ENCODE data around the gene DVL2. TPM values are rescaled to one million over a fixed set of nuclear protein-coding genes. Genes with fewer than 3 reads are reported as not detected.

DVL2 gene
- polyA plus RNA-seq, 1 donor from 2014 or later: 41.1 TPM

DNA sequence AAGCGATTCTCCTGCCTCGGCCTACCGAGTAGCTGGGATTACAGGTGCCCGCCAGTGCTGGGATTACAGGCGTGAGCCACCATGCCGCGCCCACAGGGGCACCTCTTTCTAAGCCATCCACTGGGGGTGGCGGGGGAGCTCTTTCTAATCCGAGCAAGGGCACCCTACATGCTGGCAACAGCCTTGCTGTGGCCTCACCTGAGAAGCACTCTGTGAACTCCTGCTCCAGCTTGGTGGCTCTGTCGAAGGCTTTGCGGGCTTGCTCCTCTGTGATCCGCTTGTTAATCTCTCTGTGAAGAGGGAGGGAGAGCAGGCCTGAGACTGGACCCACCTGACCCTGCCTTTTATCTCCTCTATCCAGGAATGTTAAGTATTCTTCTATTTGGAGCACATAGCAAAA lies 43.2 kb downstream of the DVL2 start:
- TF ChIP-seq TAF1 (IDR thresholded peaks at IDR 0.05; ENCODE audit: low read depth): no peak
- no peak for TF ChIP-seq CTCF (IDR thresholded peaks at IDR 0.05; ENCODE audit: poor library complexity, severe bottlenecking)
- no peak for TF ChIP-seq RAD21 (conservative IDR thresholded peaks at IDR 0.05)
- no peak for TF ChIP-seq EP300 (conservative IDR thresholded peaks at IDR 0.05; ENCODE audit: poor library complexity, severe bottlenecking)
- TF ChIP-seq EZH2 (IDR thresholded peaks at IDR 0.05; ENCODE audit: borderline replicate concordance, insufficient read depth, low read length, poor library complexity, severe bottlenecking): no peak
- no peak for TF ChIP-seq MXI1 (conservative IDR thresholded peaks at IDR 0.05; ENCODE audit: poor library complexity, severe bottlenecking)
- TF ChIP-seq POLR2AphosphoS5 (IDR thresholded peaks at IDR 0.05): no peak
- TF ChIP-seq, protein P1, sequence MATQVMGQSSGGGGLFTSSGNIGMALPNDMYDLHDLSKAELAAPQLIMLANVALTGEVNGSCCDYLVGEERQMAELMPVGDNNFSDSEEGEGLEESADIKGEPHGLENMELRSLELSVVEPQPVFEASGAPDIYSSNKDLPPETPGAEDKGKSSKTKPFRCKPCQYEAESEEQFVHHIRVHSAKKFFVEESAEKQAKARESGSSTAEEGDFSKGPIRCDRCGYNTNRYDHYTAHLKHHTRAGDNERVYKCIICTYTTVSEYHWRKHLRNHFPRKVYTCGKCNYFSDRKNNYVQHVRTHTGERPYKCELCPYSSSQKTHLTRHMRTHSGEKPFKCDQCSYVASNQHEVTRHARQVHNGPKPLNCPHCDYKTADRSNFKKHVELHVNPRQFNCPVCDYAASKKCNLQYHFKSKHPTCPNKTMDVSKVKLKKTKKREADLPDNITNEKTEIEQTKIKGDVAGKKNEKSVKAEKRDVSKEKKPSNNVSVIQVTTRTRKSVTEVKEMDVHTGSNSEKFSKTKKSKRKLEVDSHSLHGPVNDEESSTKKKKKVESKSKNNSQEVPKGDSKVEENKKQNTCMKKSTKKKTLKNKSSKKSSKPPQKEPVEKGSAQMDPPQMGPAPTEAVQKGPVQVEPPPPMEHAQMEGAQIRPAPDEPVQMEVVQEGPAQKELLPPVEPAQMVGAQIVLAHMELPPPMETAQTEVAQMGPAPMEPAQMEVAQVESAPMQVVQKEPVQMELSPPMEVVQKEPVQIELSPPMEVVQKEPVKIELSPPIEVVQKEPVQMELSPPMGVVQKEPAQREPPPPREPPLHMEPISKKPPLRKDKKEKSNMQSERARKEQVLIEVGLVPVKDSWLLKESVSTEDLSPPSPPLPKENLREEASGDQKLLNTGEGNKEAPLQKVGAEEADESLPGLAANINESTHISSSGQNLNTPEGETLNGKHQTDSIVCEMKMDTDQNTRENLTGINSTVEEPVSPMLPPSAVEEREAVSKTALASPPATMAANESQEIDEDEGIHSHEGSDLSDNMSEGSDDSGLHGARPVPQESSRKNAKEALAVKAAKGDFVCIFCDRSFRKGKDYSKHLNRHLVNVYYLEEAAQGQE (IDR thresholded peaks at IDR 0.05; ENCODE audit: borderline replicate concordance): no peak
- no peak for TF ChIP-seq SMC3 (conservative IDR thresholded peaks at IDR 0.05; ENCODE audit: poor library complexity)
- no peak overlapping the region for H3K9ac ChIP-seq (ENCODE audit: low read length)
- H3K9me2 ChIP-seq (ENCODE audit: insufficient read depth, low read length): no peaks in the 10 kb centered on the region
- no peak overlapping the region for H3K4me3 ChIP-seq (ENCODE audit: low read length)
- no peaks in the 10 kb centered on the region for H4K20me1 ChIP-seq (ENCODE audit: insufficient read depth)
- no peaks in the 10 kb centered on the region for H3K27me3 ChIP-seq (ENCODE audit: insufficient read depth, low read depth, low read length)
- no peaks in the 10 kb centered on the region for H3K9me3 ChIP-seq (ENCODE audit: low read length)
- no peak overlapping the region for H3K4me2 ChIP-seq (ENCODE audit: low read length)
- no peaks in the 10 kb centered on the region for H3K79me2 ChIP-seq (replicated peaks; ENCODE audit: insufficient read depth, low read length)
- peaks cover 11% of the 10 kb centered on the region for H3K36me3 ChIP-seq (ENCODE audit: insufficient read depth, low read length)
- H3F3A ChIP-seq (ENCODE audit: insufficient read depth, low read length, poor library complexity, severe bottlenecking): no peaks in the 10 kb centered on the region
- no peak overlapping the region for H3K27ac ChIP-seq (ENCODE audit: low read length)
- no peak overlapping the region for H2AFZ ChIP-seq (ENCODE audit: low read depth, low read length)

DNA sequence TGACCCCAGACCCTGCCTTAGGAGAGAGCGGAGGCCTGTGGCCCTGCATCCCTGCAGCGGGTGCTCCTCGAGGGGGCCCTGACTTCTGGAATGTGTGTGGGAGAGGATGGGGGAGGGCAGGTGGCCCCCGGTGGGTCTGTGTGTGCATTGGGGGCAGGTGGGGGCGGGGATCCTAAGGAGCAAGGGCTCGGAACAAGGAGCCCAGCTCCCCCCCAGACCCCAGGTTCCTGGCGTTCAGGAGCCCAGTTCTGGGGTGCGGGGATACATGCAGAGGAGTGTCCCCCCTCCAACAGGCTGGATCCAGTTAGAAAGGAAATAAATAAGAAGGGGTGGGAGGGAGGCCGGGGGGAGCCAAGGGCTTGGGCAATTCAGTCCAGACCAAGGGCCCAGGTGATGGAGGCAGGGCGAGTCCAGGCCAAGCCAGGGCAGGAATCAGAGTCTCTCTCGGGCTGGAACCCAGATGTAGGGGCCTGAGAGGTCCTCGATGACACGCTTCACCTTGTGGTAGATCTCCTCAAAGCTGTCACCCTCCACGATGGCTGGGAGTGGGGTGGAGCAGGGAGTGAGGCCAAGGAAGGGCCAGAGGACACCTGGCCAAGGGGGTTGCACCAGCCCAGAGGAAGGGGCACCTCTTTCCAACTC lies 43.9 kb downstream of the DVL2 start:
- peaks cover 11% of the 10 kb centered on the region for H3K36me3 ChIP-seq (ENCODE audit: insufficient read depth, low read length)
- H3K27me3 ChIP-seq (ENCODE audit: insufficient read depth, low read depth, low read length): no peaks in the 10 kb centered on the region
- H3F3A ChIP-seq (ENCODE audit: insufficient read depth, low read length, poor library complexity, severe bottlenecking): no peaks in the 10 kb centered on the region
- no peak overlapping the region for H3K27ac ChIP-seq (ENCODE audit: low read length)
- H3K9me2 ChIP-seq (ENCODE audit: insufficient read depth, low read length): no peaks in the 10 kb centered on the region
- H3K4me3 ChIP-seq (ENCODE audit: low read length): no peak overlapping the region
- no peaks in the 10 kb centered on the region for H3K79me2 ChIP-seq (replicated peaks; ENCODE audit: insufficient read depth, low read length)
- no peak for TF ChIP-seq MXI1 (conservative IDR thresholded peaks at IDR 0.05; ENCODE audit: poor library complexity, severe bottlenecking)
- no peak for TF ChIP-seq EP300 (conservative IDR thresholded peaks at IDR 0.05; ENCODE audit: poor library complexity, severe bottlenecking)
- no peak for TF ChIP-seq CTCF (IDR thresholded peaks at IDR 0.05; ENCODE audit: poor library complexity, severe bottlenecking)
- TF ChIP-seq POLR2AphosphoS5 (IDR thresholded peaks at IDR 0.05): no peak
- no peak for TF ChIP-seq TAF1 (IDR thresholded peaks at IDR 0.05; ENCODE audit: low read depth)
- no peak for TF ChIP-seq SMC3 (conservative IDR thresholded peaks at IDR 0.05; ENCODE audit: poor library complexity)
- no peak for TF ChIP-seq EZH2 (IDR thresholded peaks at IDR 0.05; ENCODE audit: borderline replicate concordance, insufficient read depth, low read length, poor library complexity, severe bottlenecking)
- TF ChIP-seq, protein P1 (IDR thresholded peaks at IDR 0.05; ENCODE audit: borderline replicate concordance): no peak
- TF ChIP-seq RAD21 (conservative IDR thresholded peaks at IDR 0.05): no peak
- no peaks in the 10 kb centered on the region for H4K20me1 ChIP-seq (ENCODE audit: insufficient read depth)
- H3K9ac ChIP-seq (ENCODE audit: low read length): no peak overlapping the region
- no peak overlapping the region for H3K4me2 ChIP-seq (ENCODE audit: low read length)
- H2AFZ ChIP-seq (ENCODE audit: low read depth, low read length): no peak overlapping the region
- H3K9me3 ChIP-seq (ENCODE audit: low read length): no peaks in the 10 kb centered on the region
